Large intestine (tissue), 3 donors: ENCODE data around the gene SPATA16. TPM values are rescaled to one million over a fixed set of nuclear protein-coding genes. Genes with fewer than 3 reads are reported as not detected.
A peak's percentile ranks its signal among the peaks of the same experiment; 100 is the strongest.
"Not testable (repeated sequence)": the region's sequence is repeated elsewhere in the genome, so short reads cannot be mapped to it uniquely, and the experiment has no call there.

Experiments used
- DNase-seq, 2 donors: peaks; one replicate each; pipeline versions ENCODE4 v3.0.0 to v3.0.0-alpha.2; 2013
- H3K27ac ChIP-seq: one replicate; pipeline ENCODE4 v1.5.1; 2013; ENCODE audit warnings: low read length
- H3K27me3 ChIP-seq: 2 replicates; pipeline ENCODE4 v1.6.1; 2013; ENCODE audit warnings: low read length; ENCODE audit not compliant: control insufficient read depth, insufficient read depth
- H3K36me3 ChIP-seq: 2 replicates; pipeline ENCODE4 v1.6.1; 2013; ENCODE audit warnings: low read length; ENCODE audit not compliant: control insufficient read depth, insufficient read depth
- H3K4me1 ChIP-seq: one replicate; pipeline ENCODE4 v1.6.1; 2013; ENCODE audit warnings: low read length; ENCODE audit not compliant: control insufficient read depth, insufficient read depth
- H3K4me3 ChIP-seq: one replicate; pipeline ENCODE4 v1.5.1; 2013; ENCODE audit warnings: low read length
- H3K9me3 ChIP-seq: one replicate; pipeline ENCODE4 v1.6.1; 2013; ENCODE audit warnings: mild to moderate bottlenecking, low read depth, low read length, moderate library complexity; ENCODE audit not compliant: control insufficient read depth
- WGBS: methylation state at CpG from one replicate; pipeline ENCODE4 v1.1.5; 2013; ENCODE audit warnings: low lambda C conversion rate; ENCODE audit not compliant: insufficient coverage; 5-methylcytosine and 5-hydroxymethylcytosine counted together
- polyA plus RNA-seq: library from polyadenylated mRNA; unstranded; fragments of 120-200 nt; gene quantifications from one replicate; pipeline ENCODE4 v1.2.1, GENCODE V29; 2013

The SPATA16 gene
- polyA plus RNA-seq, 1 donor, result not detected

DNA sequence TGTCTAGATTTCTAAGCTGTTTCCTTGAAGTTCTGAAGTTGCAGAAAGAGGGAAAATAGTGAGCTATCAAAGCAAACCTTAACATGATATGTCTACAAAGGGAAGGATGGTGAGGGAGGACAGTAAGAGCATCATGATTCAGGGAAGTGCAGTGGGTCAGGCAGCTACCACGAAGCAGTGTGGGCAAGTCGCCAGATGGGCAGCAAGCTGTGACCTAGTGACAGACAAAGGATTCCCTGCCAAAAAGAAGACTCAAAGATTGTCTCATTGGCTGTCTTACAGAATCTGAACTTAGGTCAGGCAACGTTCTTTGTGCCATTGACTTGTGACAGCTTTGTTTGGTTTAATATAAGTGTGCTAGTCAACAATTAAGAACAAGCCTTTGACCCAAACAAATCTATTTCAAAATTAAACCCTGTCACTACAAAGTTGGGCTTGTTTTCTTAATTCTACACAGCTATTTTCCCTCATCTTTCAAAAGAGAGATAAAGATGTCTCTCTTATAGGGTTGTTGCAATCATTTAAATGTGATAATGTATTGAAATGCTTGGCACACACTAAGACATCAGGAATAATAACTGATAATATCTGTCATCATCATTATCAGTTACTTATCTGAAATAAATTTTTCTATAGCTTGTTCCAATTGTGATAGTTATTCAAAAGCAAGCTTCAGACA lies 237.3 kb downstream of the SPATA16 start:
- Histone ChIP-seq H3K4me3 (no peak overlapping the region), H3K27ac (no peak overlapping the region), H3K9me3 (no peaks in the 10 kb centered on the region), H3K27me3 (peaks cover 2% of the 10 kb centered on the region), H3K4me1 (no peaks in the 10 kb centered on the region), H3K36me3 (no peaks in the 10 kb centered on the region)
- no CpG with 5 or more reads among the region's 3 CpGs for WGBS
- DNase-seq, result no peak

DNA sequence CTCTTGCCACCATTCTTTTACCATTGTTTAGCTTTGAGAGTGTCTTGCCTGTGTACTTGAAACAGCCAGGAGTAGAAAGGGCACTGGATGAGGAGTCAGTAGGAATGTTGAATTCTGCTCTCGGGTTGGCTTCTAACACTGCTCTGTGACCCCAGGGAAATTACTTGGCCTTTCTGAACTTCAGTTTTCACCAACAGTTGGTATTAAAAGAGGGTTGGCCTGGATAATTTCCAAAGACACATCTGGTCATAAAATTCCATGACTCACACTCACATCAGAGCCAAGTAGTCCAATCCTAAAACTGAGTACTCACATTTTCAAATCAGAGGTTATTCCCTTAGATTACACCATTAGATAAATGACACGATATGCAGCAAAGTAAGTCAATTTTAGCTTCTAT lies 248.9 kb downstream of the SPATA16 start:
- 0% methylated on average over 1 of the region's 2 CpGs for WGBS
- H3K36me3 ChIP-seq, result no peaks in the 10 kb centered on the region
- no peak for DNase-seq
- no peaks in the 10 kb centered on the region for H3K9me3 ChIP-seq
- H3K4me3 ChIP-seq, result no peak overlapping the region
- no peak overlapping the region for H3K27ac ChIP-seq
- H3K27me3 ChIP-seq, result no peaks in the 10 kb centered on the region
- no peaks in the 10 kb centered on the region for H3K4me1 ChIP-seq

DNA sequence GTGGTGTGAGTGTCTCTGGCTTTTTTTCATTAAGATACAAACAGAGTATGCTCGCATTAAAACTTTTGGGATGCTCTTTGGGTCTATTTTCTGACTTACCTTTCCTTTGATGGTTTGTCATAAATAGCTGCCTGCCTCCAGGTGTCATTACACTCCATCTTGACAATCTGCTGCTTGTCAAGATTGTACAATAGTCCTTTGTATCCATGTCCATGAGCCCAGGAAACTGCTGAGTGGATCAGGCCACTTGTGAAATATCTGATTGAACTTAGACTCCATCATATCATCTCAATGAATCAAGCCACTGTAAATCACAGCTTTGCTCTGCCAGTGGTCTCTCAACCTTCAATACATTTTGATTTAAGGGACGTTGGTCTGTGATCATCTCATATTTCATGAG lies 255.3 kb downstream of the SPATA16 start:
- H3K4me3 ChIP-seq, result no peak overlapping the region
- no peaks in the 10 kb centered on the region for H3K27me3 ChIP-seq
- DNase-seq, result no peak
- WGBS, result no CpG with 5 or more reads among the region's 2 CpGs
- no peak overlapping the region for H3K27ac ChIP-seq
- H3K36me3 ChIP-seq, result no peaks in the 10 kb centered on the region
- H3K4me1 ChIP-seq, result no peaks in the 10 kb centered on the region
- no peaks in the 10 kb centered on the region for H3K9me3 ChIP-seq

DNA sequence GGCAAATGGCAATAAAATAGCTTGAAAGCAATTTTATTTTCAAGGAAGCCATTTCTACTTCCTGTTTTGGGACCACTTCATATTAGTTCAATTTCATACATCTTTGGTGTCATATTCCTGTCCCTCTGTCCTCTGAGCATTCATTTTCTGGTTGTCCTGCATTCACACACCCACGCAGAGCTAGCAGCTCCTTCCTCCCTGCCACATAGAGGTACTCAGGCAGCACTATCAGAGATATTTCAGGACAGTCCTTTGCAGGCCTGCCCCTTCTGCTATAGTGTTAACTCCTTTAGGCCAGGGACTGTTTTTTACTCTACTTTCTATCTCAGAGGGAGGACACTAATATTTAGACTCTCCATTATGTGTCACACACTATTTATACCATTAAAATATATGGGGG lies 258.5 kb downstream of the SPATA16 start:
- Histone ChIP-seq H3K36me3 (no peaks in the 10 kb centered on the region), H3K4me1 (no peaks in the 10 kb centered on the region), H3K4me3 (no peak overlapping the region), H3K9me3 (no peaks in the 10 kb centered on the region), H3K27me3 (no peaks in the 10 kb centered on the region), H3K27ac (no peak overlapping the region)
- no peak for DNase-seq
- WGBS, result no CpG with 5 or more reads among the region's 1 CpG

DNA sequence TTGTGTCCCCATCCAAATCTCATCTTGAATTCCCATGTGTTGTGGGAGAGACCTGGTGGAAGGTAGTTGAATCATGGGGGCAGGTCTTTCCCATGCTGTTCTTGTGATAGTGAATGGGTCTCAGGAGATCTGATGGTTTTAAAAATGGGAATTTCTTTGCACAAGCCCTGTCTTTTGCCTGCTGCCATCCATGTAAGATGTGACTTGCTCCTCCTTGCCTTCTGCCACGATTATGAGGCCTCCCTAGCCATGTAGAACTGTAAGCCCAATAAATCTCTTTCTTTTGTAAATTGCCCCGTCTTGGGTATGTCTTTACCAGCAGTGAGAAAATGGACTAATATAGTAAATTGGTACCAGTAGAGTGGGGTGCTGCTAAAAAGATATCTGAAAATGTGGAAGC lies 261.7 kb downstream of the SPATA16 start:
- H3K27me3 ChIP-seq, H3K4me3 ChIP-seq: not testable (repeated sequence)
- WGBS, result no CpG with 5 or more reads among the region's 2 CpGs

DNA sequence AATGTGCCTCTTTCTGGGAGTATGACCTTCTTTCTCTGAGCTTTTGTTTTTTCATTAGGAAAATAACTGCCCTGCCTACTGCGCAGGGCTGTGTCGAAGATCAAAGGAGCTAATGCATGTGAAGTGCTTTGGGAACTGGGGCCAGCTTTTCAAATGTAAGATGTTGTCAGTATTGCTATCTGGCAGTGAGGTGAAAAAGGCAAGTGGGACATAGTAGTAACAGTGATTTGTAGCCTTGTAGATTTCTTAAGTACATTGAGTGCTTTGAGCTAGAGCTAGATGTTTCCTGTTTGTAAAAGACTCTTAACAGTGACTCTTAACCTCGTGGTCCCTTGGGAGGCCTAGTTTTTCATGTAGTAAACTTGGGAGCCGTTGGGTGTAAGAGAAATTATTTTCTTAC lies 264.0 kb downstream of the SPATA16 start:
- Histone ChIP-seq H3K9me3 (no peaks in the 10 kb centered on the region), H3K4me3 (no peak overlapping the region), H3K36me3 (no peaks in the 10 kb centered on the region), H3K27ac (no peak overlapping the region), H3K27me3 (no peaks in the 10 kb centered on the region), H3K4me1 (no peaks in the 10 kb centered on the region)
- DNase-seq, result no peak
- WGBS, result no CpG with 5 or more reads among the region's 4 CpGs

More for the DNA sequence above, 261.7 kb downstream of the SPATA16 start:
- not testable (repeated sequence) for DNase-seq, H3K27ac ChIP-seq, H3K9me3 ChIP-seq, H3K4me1 ChIP-seq, H3K36me3 ChIP-seq

DNA sequence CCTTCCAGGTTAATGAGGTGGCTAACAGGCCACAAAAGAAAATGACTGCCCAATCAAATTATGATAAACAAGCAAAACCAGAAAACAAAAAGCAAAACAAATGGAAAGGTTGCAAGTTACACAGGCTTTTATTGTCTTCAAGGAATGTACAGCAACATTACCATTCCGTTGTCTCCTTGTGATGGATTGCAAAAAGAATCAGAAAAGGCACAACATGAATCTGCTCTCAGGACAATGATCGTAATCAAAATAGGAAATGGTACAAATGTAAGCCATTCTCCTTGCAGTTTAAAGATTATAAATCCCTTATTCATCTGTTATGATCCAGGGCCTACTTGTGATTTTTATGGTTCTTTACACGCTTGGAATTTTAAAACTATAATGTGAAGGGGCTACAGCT lies 264.7 kb downstream of the SPATA16 start:
- no peak for DNase-seq
- 57% methylated on average over 1 of the region's 3 CpGs for WGBS
- H3K4me3 ChIP-seq, result no peak overlapping the region
- H3K36me3 ChIP-seq, result no peaks in the 10 kb centered on the region
- no peaks in the 10 kb centered on the region for H3K27me3 ChIP-seq
- no peaks in the 10 kb centered on the region for H3K4me1 ChIP-seq
- no peak overlapping the region for H3K27ac ChIP-seq
- H3K9me3 ChIP-seq, result no peaks in the 10 kb centered on the region

DNA sequence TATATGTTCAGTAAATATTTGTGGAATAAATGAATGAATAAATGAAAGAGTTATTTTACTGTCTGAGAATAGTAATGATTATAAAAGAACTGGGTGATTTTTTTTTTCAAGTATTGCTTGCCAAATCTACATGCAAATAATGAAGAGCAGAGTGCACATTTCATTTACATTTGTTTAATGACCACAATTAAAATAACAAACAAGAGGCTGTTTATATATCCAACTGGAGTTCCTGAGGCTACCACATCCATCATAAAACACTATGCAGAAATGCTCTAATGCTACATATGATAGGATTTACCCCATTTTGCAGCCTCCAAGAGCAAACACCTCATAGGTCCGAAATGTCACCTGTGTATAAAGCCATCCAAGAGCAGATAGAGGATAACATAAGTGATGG lies 266.0 kb downstream of the SPATA16 start:
- H3K9me3 ChIP-seq, result no peaks in the 10 kb centered on the region
- H3K4me1 ChIP-seq, result no peaks in the 10 kb centered on the region
- no peaks in the 10 kb centered on the region for H3K36me3 ChIP-seq
- DNase-seq, result no peak
- H3K4me3 ChIP-seq, result no peak overlapping the region
- no peak overlapping the region for H3K27ac ChIP-seq
- no CpG with 5 or more reads among the region's 1 CpG for WGBS
- H3K27me3 ChIP-seq, result no peaks in the 10 kb centered on the region

DNA sequence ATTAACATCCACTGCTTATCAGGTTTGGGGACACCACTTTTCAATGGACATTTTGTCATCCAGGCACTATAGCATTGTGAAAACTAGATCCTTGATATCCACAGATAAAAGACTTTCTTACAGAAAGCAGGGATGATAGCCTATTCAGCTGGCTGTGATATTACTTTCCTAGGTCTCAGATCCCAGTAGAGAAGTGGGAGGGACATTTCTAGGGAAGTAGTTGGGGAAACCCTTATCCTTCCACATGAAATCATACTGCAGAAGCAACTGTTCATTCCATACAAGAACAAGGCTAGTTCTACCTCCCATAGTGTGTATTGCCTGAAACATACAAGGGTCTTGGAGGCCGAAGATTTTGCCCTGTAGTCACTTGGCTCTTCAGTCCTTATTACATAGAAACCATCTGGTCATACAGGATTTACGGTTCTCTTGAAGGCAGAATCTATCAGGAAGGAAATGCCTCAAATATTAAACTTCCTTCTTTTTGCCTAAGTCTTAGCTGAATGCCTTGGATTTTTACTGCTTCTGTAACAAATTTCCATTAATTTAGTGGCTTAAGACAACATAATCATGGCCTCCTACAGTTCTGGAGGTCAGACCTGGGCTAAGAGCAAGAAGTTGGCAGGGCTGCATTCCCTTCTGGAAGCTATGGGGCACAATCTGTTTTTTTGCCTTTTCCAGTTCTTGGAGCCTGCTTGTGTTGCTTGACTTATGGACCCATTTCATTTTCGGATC lies 271.1 kb downstream of the SPATA16 start:
- WGBS, result 83% methylated on average over 1 of the region's 3 CpGs

DNA sequence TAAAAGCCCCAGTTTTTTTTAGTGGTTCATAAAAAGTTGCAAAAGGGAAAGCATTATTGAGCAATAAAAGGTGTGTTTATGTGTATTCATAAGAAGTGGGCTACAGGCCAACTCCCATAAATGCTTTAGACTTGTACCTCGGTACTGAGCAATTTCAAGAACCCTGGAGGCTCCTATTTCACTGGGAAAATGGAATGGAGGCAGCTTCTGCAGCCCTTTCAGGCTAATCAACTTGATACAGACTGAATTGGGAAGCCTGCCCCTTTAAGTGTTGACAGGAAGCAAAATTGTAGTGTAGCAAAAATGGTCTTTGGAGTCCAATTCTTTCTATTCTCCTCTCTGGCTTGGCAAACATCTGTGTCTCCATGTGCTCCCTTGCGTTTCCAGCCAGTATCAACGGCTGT lies 271.7 kb downstream of the SPATA16 start:
- Histone ChIP-seq H3K4me3 (no peak overlapping the region), H3K9me3 (peaks cover 4% of the 10 kb centered on the region), H3K36me3 (no peaks in the 10 kb centered on the region), H3K27me3 (no peaks in the 10 kb centered on the region), H3K4me1 (no peaks in the 10 kb centered on the region), H3K27ac (no peak overlapping the region)
- peak; percentile 47 to 77 for DNase-seq
- WGBS, result no CpG with 5 or more reads among the region's 3 CpGs

More for the DNA sequence above, 271.1 kb downstream of the SPATA16 start:
- H3K4me1 ChIP-seq, result no peaks in the 10 kb centered on the region
- DNase-seq, result no peak
- H3K27me3 ChIP-seq, result no peaks in the 10 kb centered on the region
- no peak overlapping the region for H3K4me3 ChIP-seq
- H3K27ac ChIP-seq, result no peak overlapping the region
- peaks cover 4% of the 10 kb centered on the region for H3K9me3 ChIP-seq
- H3K36me3 ChIP-seq, result no peaks in the 10 kb centered on the region
